ENCODE measurements around the gene NACC1.

Gene NACC1

GRCh38 chr19:13086341-13086740, 31.7 kb upstream of the NACC1 start:
- no peak for DNase-seq (ENCODE audit: low read depth in 1 of 2, low spot score in 1 of 2)
- H3K27me3 ChIP-seq (ENCODE audit: insufficient read depth, poor library complexity, severe bottlenecking): no peaks in the 10 kb centered on the region
- H3K4me3 ChIP-seq (replicated peaks; ENCODE audit: insufficient read depth, low read length): no peak overlapping the region
- TF ChIP-seq SPI1 (IDR thresholded peaks at IDR 0.05; ENCODE audit: borderline replicate concordance, low read depth) (no peak), REST (IDR thresholded peaks at IDR 0.05; ENCODE audit: insufficient replicate concordance, low read depth) (no peak)
- H3K27ac ChIP-seq (replicated peaks): no peak overlapping the region

- H3K4me3 ChIP-seq (replicated peaks; ENCODE audit: insufficient read depth, low read length): no peak overlapping the region
- H3K27me3 ChIP-seq (ENCODE audit: insufficient read depth, poor library complexity, severe bottlenecking): no peaks in the 10 kb centered on the region
- TF ChIP-seq POLR2AphosphoS5 (IDR thresholded peaks at IDR 0.05; ENCODE audit: low read depth): no peak
- no peak for TF ChIP-seq REST (IDR thresholded peaks at IDR 0.05; ENCODE audit: insufficient replicate concordance, low read depth)
- no peak for TF ChIP-seq CTCF (IDR thresholded peaks at IDR 0.05; ENCODE audit: insufficient read depth, low read length)
- TF ChIP-seq SPI1 (IDR thresholded peaks at IDR 0.05; ENCODE audit: borderline replicate concordance, low read depth): no peak
- no peak for TF ChIP-seq GABPA (IDR thresholded peaks at IDR 0.05; ENCODE audit: low read depth)
- no peak overlapping the region for H3K27ac ChIP-seq (replicated peaks)
- no peak for DNase-seq (ENCODE audit: low read depth in 1 of 2, low spot score in 1 of 2)
These were observed 30.8 kb upstream of the NACC1 start for GRCh38 chr19:13087295-13087694.

GRCh38 chr19:13087795-13088537, 30.1 kb upstream of the NACC1 start:
- Histone ChIP-seq H3K27ac (replicated peaks) (no peak overlapping the region), H3K27me3 (ENCODE audit: insufficient read depth, poor library complexity, severe bottlenecking) (no peaks in the 10 kb centered on the region), H3K4me3 (replicated peaks; ENCODE audit: insufficient read depth, low read length) (no peak overlapping the region)
- DNase-seq (ENCODE audit: low read depth in 1 of 2, low spot score in 1 of 2): no peak
- TF ChIP-seq SPI1 (IDR thresholded peaks at IDR 0.05; ENCODE audit: borderline replicate concordance, low read depth): no peak
- TF ChIP-seq CTCF (IDR thresholded peaks at IDR 0.05; ENCODE audit: insufficient read depth, low read length): no peak
- TF ChIP-seq REST (IDR thresholded peaks at IDR 0.05; ENCODE audit: insufficient replicate concordance, low read depth): no peak
- TF ChIP-seq POLR2AphosphoS5 (IDR thresholded peaks at IDR 0.05; ENCODE audit: low read depth): no peak
- TF ChIP-seq GABPA (IDR thresholded peaks at IDR 0.05; ENCODE audit: low read depth): no peak
